Measurements from ENCODE around the gene GSE1. TPM values are rescaled to one million over a fixed set of nuclear protein-coding genes. Genes with fewer than 3 reads are reported as not detected.
A peak's percentile ranks its signal among the peaks of the same experiment; 100 is the strongest.

Gene GSE1
- total and polyA plus RNA-seq, 9 of the 15 experiments (the other 6 are each of a cell fraction or from before 2014, with no cell fraction given): 12.2 to 244 (median 57.9) TPM

DNA sequence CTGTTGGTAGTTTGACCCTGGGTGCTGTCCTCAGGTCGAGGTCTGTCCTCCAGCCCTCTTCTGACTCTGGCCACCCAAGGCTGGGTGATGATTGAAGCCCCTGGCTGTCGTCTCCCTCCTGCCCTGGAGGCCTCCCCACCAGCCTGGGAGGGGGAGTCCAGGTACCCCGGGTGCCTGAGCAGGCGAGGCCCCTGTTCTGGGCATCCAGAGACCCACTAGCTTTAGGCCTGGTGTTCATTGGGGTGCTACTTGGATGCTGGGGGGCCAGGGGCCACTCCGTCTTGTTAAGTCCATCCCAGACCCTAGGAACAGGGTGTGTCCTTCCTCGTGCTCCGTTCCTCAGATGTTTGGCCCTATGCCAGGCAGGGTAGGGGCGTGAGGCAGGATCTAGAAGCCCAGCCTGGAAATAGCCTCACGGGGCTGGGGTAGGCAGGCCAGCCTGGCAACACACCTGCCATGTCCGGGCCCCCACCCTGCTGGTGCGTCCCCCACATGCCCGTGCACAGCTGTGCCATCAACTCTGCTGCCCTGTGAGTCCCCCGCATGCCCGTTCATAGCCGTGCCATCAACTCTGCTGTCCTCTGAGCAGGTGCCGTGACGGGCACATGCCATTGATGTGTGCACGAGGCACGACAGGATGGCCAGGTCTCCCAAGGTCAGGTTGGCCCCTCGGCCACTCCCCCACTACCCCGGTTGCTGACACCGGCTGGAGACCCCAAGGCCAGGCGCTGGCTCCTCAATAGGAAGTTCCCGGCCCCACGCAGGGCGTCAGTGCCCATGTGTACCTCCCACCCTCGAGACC lies 38.7 kb downstream of the GSE1 start (continued):
- no peak for TF ChIP-seq NR2C2 (CRISPR knock-in tag; IDR thresholded peaks at IDR 0.05)
- 0 out of 2 replicates have a peak, but pooled peaks have one; percentile 11 for TF ChIP-seq NR2C2 (tag; IDR thresholded peaks at IDR 0.05)
- TF ChIP-seq POLR2H (tag; IDR thresholded peaks at IDR 0.05; ENCODE audit: low read depth): no peak
- no peak for TF ChIP-seq CBX1 (IDR thresholded peaks at IDR 0.05; ENCODE audit: low read depth)
- TF ChIP-seq TEAD2 (tag; IDR thresholded peaks at IDR 0.05): no peak
- 0 out of 2 replicates have a peak, but pooled peaks have one; percentile 26 for TF ChIP-seq POLR2A (conservative IDR thresholded peaks at IDR 0.05)
- no peak for TF ChIP-seq JUN (IDR thresholded peaks at IDR 0.05; ENCODE audit: borderline replicate concordance, low read depth, low read length)
- TF ChIP-seq JUN (CRISPR knock-in tag; IDR thresholded peaks at IDR 0.05; ENCODE audit: borderline replicate concordance): no peak
- TF ChIP-seq ELF2 (CRISPR knock-in tag; IDR thresholded peaks at IDR 0.05): no peak
- no peak for TF ChIP-seq ZNF253 (CRISPR knock-in tag; conservative IDR thresholded peaks at IDR 0.05)
- TF ChIP-seq NRF1 (conservative IDR thresholded peaks at IDR 0.05 in 1 of 2, IDR thresholded peaks at IDR 0.05 in 1 of 2): no peak
- TF ChIP-seq POLR2G (IDR thresholded peaks at IDR 0.05; ENCODE audit: low read depth, low read length): peak; percentile 2; the same call in 1 of the 2 replicates
- no peak for TF ChIP-seq RFX1 (IDR thresholded peaks at IDR 0.05)
- no peak for TF ChIP-seq ARID4B (CRISPR knock-in tag; IDR thresholded peaks at IDR 0.05)
- peak; percentile 48 for TF ChIP-seq NFIX (CRISPR knock-in tag; IDR thresholded peaks at IDR 0.05; ENCODE audit: low read depth)
- TF ChIP-seq, protein P1, sequence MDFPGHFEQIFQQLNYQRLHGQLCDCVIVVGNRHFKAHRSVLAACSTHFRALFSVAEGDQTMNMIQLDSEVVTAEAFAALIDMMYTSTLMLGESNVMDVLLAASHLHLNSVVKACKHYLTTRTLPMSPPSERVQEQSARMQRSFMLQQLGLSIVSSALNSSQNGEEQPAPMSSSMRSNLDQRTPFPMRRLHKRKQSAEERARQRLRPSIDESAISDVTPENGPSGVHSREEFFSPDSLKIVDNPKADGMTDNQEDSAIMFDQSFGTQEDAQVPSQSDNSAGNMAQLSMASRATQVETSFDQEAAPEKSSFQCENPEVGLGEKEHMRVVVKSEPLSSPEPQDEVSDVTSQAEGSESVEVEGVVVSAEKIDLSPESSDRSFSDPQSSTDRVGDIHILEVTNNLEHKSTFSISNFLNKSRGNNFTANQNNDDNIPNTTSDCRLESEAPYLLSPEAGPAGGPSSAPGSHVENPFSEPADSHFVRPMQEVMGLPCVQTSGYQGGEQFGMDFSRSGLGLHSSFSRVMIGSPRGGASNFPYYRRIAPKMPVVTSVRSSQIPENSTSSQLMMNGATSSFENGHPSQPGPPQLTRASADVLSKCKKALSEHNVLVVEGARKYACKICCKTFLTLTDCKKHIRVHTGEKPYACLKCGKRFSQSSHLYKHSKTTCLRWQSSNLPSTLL (IDR thresholded peaks at IDR 0.05): no peak
- no peak for TF ChIP-seq ZFP36 (IDR thresholded peaks at IDR 0.05; ENCODE audit: low read depth, low read length, partially characterized antibody)
- TF ChIP-seq NFIC (IDR thresholded peaks at IDR 0.05): peak; percentile 97
- TF ChIP-seq ZNF175 (CRISPR knock-in tag; IDR thresholded peaks at IDR 0.05; ENCODE audit: low read depth): no peak
- TF ChIP-seq ZBTB7A (IDR thresholded peaks at IDR 0.05; ENCODE audit: borderline replicate concordance, control insufficient read depth, low read depth, low read length): 0 out of 2 replicates have a peak, but pooled peaks have one; percentile 28
